WTC11 (cell line): ENCODE measurements around the gene KIAA1671. TPM values are rescaled to one million over a fixed set of nuclear protein-coding genes. Genes with fewer than 3 reads are reported as not detected.

Source experiments
- ATAC-seq: fragments of 200-7000 bp; cut with Tn5 transposase; 2 replicates; pipeline ENCODE4 v1.10.0; 2021; ENCODE audit warnings: mild to moderate bottlenecking, moderate library complexity
- CTCF ChIA-PET: fragments of 300-600 bp; sonication (Branson Sonifier 250); formaldehyde crosslinking; loops from one replicate; lab custom pipeline; 2021; ENCODE audit warnings: antibody characterized with exemption; lab: Charles Lee
- POLR2A ChIA-PET: fragments of 350-600 bp; sonication (Branson Sonifier 250); formaldehyde crosslinking; loops from one replicate; lab custom pipeline; 2021; ENCODE audit warnings: antibody characterized with exemption; lab: Charles Lee
- DNase-seq: peaks from one replicate; pipeline ENCODE4 v3.0.0; 2021; ENCODE audit warnings: low spot score
- H3K27ac Mint-ChIP-seq: 2 replicates; pipeline ENCODE4 v1.8.0; 2021; ENCODE audit warnings: mixed read lengths
- H3K27me3 Mint-ChIP-seq: 2 replicates; pipeline ENCODE4 v1.8.0; 2021; ENCODE audit warnings: low read depth, mild to moderate bottlenecking, moderate library complexity, mixed read lengths
- H3K36me3 Mint-ChIP-seq: 2 replicates; pipeline ENCODE4 v1.8.0; 2021; ENCODE audit warnings: mixed read lengths
- H3K4me1 Mint-ChIP-seq: 2 replicates; pipeline ENCODE4 v1.8.0; 2022; ENCODE audit warnings: mixed read lengths
- H3K4me3 Mint-ChIP-seq: 2 replicates; pipeline ENCODE4 v1.8.0; 2021; ENCODE audit warnings: mild to moderate bottlenecking, moderate library complexity, mixed read lengths
- H3K9me3 Mint-ChIP-seq: 2 replicates; pipeline ENCODE4 v1.8.0; 2021; ENCODE audit warnings: mixed read lengths
- CBFB ChIP-seq: sonication (generic); formaldehyde crosslinking; IDR thresholded peaks from 2 replicates; pipeline ENCODE4 v1.8.1; 2022; ENCODE audit warnings: mild to moderate bottlenecking, low read depth, missing genetic modification reagents
- E2F4 ChIP-seq: sonication (generic); formaldehyde crosslinking; IDR thresholded peaks from 2 replicates; pipeline ENCODE4 v1.8.1; 2022; ENCODE audit warnings: low read depth, mild to moderate bottlenecking, moderate library complexity, missing genetic modification reagents, borderline replicate concordance
- ESRRA ChIP-seq: sonication (generic); formaldehyde crosslinking; IDR thresholded peaks from 2 replicates; pipeline ENCODE4 v1.8.1; 2022; ENCODE audit warnings: mild to moderate bottlenecking, missing genetic modification reagents, borderline replicate concordance
- MXD4 ChIP-seq: fragments of 250-450 bp; sonication (Bioruptor Pico); IDR thresholded peaks from 2 replicates; pipeline ENCODE4 v1.8.0; 2021; ENCODE audit warnings: mild to moderate bottlenecking, moderate library complexity, borderline replicate concordance
- NR2C2 ChIP-seq: sonication (generic); formaldehyde crosslinking; IDR thresholded peaks from 2 replicates; pipeline ENCODE4 v1.8.0; 2022; ENCODE audit warnings: mild to moderate bottlenecking, missing genetic modification reagents
- NR3C1 ChIP-seq: sonication (generic); formaldehyde crosslinking; conservative IDR thresholded peaks from 2 replicates; pipeline ENCODE4 v1.8.1; 2023; ENCODE audit warnings: low read depth, mild to moderate bottlenecking, missing genetic modification reagents
- PRDM15 ChIP-seq: sonication (generic); formaldehyde crosslinking; IDR thresholded peaks from 2 replicates; pipeline ENCODE4 v1.8.0; 2022; ENCODE audit warnings: missing genetic modification reagents
- PREB ChIP-seq: sonication (generic); formaldehyde crosslinking; IDR thresholded peaks from 2 replicates; pipeline ENCODE4 v1.8.1; 2022; ENCODE audit warnings: mild to moderate bottlenecking, missing genetic modification reagents, moderate library complexity, borderline replicate concordance
- TCF7 ChIP-seq: sonication (generic); formaldehyde crosslinking; IDR thresholded peaks from 2 replicates; pipeline ENCODE4 v1.8.0; 2022; ENCODE audit warnings: mild to moderate bottlenecking, low read depth, missing genetic modification reagents, moderate library complexity
- TEAD4 ChIP-seq: sonication (generic); formaldehyde crosslinking; IDR thresholded peaks from 2 replicates; pipeline ENCODE4 v1.8.0; 2022; ENCODE audit warnings: mild to moderate bottlenecking, missing genetic modification reagents
- USF1 ChIP-seq: sonication (generic); formaldehyde crosslinking; IDR thresholded peaks from 2 replicates; pipeline ENCODE4 v1.8.0; 2022; ENCODE audit warnings: mild to moderate bottlenecking, missing genetic modification reagents
- ZBTB21 ChIP-seq: sonication (generic); formaldehyde crosslinking; IDR thresholded peaks from 2 replicates; pipeline ENCODE4 v1.8.1; 2023; ENCODE audit warnings: mild to moderate bottlenecking, missing genetic modification reagents, borderline replicate concordance
- ZNF317 ChIP-seq: sonication (generic); formaldehyde crosslinking; IDR thresholded peaks from 2 replicates; pipeline ENCODE4 v1.8.1; 2023; ENCODE audit warnings: low read depth, mild to moderate bottlenecking, moderate library complexity, missing genetic modification reagents, borderline replicate concordance
- ZNF396 ChIP-seq: fragments of 250-450 bp; sonication (Bioruptor Pico); IDR thresholded peaks from 2 replicates; pipeline ENCODE4 v1.8.0; 2021; ENCODE audit warnings: mild to moderate bottlenecking, moderate library complexity, borderline replicate concordance
- ZNF532 ChIP-seq: fragments of 250-450 bp; sonication (Bioruptor Pico); IDR thresholded peaks from 2 replicates; pipeline ENCODE4 v1.9.0; 2021; ENCODE audit warnings: mild to moderate bottlenecking, borderline replicate concordance
- total RNA-seq: library from RNA; stranded (reverse); gene quantifications from 3 replicates; pipeline ENCODE4 v1.2.3, GENCODE V29; 2021

KIAA1671 gene
- total RNA-seq, 1 experiment from 2014 or later = 26.0 TPM

GRCh38 chr22:25080855-25081254 lies 128.3 kb downstream of the KIAA1671 start:
- Mint-ChIP-seq H3K9me3 (no peaks in the 10 kb centered on the region), H3K4me1 (no peaks in the 10 kb centered on the region), H3K4me3 (no peak overlapping the region), H3K36me3 (no peaks in the 10 kb centered on the region), H3K27me3 (no peaks in the 10 kb centered on the region; the same call in 1 of the 2 replicates), H3K27ac (no peak overlapping the region; the same call in 1 of the 2 replicates)
- TF ChIP-seq PRDM15 = no peak
- TF ChIP-seq TCF7 (CRISPR knock-in tag) = no peak
- no peak for TF ChIP-seq ZNF396 (CRISPR knock-in tag)
- no peak for TF ChIP-seq NR3C1 (CRISPR knock-in tag)
- no peak for TF ChIP-seq CBFB (CRISPR knock-in tag)
- no peak for TF ChIP-seq TEAD4
- TF ChIP-seq ZBTB21 = no peak
- TF ChIP-seq MXD4 (CRISPR knock-in tag) = no peak
- TF ChIP-seq E2F4 = no peak
- no peak for TF ChIP-seq ESRRA (CRISPR knock-in tag)
- TF ChIP-seq PREB (CRISPR knock-in tag) = no peak
- TF ChIP-seq USF1 = no peak
- no peak for TF ChIP-seq NR2C2 (CRISPR knock-in tag)
- TF ChIP-seq ZNF532 (CRISPR knock-in tag) = no peak
- no peak for TF ChIP-seq ZNF317 (CRISPR knock-in tag)
- ATAC-seq (no peak), DNase-seq (no peak)
- CTCF ChIA-PET = interaction anchor here (0.6 to 3.4 kb wide), 22 partner anchors 9 to 692 kb away, joined by 3 to 29 read pairs (median 4); no protein-coding TSS in a partner anchor
- POLR2A ChIA-PET = no interaction called here
